Tibial nerve (tissue), 4 donors: ENCODE results near the gene F5.

Experiments
- CTCF ChIP-seq, 5 experiments: fragments of 200-600 bp in 3 of 5; fragments of 450-650 bp in 2 of 5; sonication (generic) in 3 of 5; IDR thresholded peaks; one replicate each; pipeline ENCODE4 v1.5.1; 2016 to 2019; ENCODE audit warnings: antibody characterized with exemption in 5 of 5, mild to moderate bottlenecking in 3 of 5, moderate library complexity in 2 of 5
- EP300 ChIP-seq, 2 donors: sonication (generic); formaldehyde crosslinking; IDR thresholded peaks; one replicate each; pipeline ENCODE4 v1.6.1; 2017; ENCODE audit warnings: antibody characterized with exemption in 2 of 2, mild to moderate bottlenecking in 1 of 2
- POLR2A ChIP-seq, 2 donors: fragments of 450-650 bp; IDR thresholded peaks; one replicate each; pipeline ENCODE4 v1.6.1; 2017; ENCODE audit warnings: antibody characterized with exemption in 2 of 2, mild to moderate bottlenecking in 2 of 2, moderate library complexity in 2 of 2

DNA sequence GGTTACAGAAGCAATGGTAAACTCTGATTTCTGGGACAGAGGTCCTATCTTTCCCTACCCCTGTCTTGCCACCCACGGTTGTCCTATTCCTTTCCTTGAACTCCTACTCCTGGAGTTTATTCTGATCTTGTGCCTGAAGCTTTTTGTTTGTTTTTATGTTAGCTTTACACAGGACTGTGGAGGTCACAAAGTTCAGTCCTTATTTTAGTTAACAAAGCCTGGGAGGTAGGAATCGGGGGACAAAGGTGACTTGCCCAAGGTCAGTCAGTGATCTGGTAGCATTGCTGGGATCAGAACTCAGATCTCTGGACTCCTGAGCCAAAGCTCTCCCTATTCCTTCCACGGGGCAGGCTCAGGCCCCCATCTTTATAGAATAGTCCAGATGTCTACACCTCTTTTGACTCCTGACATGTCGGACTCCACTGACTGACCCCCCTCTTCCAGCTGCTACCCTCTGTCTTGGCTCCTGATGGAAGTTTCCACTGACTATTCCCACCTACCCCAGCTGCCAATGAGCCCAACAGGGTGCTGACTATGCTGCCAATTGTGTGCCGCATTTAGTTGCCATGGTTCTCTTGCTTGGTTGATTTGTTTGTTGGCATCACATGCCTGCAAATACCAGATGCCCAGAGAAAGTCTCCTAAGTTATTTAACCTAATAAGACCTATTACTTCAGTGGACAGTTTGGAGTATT is 9.9 kb downstream of the F5 start:
- no peak for TF ChIP-seq CTCF (IDR thresholded peaks at IDR 0.05)
- TF ChIP-seq POLR2A (IDR thresholded peaks at IDR 0.05), result no peak
- TF ChIP-seq EP300 (IDR thresholded peaks at IDR 0.05), result no peak
